CD4-positive, alpha-beta T cell treated with Interleukin-21 for 1 hour (primary cell): ENCODE measurements around the gene PHPT1.
"Not testable (repeated sequence)": the region's sequence is repeated elsewhere in the genome, so short reads cannot be mapped to it uniquely, and the experiment has no call there.

Experiments used
- DNase-seq: peaks from one replicate; pipeline ENCODE4 v3.0.0-alpha.2; 2020

PHPT1 gene

DNA sequence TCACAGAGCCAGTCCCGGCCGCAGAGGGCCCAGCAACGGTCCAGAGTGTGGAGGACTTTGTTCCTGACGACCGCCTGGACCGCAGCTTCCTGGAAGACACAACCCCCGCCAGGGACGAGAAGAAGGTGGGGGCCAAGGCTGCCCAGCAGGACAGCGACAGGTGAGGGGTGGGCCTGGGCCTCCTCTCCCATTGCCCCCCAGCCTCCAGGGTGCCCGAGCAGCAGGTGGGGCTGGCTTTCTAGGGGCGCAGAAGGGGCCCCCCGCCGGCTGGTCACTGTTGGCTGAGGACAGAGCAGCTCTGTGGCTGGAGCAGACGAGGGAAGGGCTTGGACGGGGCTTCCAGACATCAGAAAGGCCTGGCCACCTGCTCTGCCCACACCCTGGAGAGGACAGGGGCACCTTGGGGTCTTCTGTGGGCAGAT is 11.3 kb upstream of the PHPT1 start:
- not testable (repeated sequence) for DNase-seq

DNA sequence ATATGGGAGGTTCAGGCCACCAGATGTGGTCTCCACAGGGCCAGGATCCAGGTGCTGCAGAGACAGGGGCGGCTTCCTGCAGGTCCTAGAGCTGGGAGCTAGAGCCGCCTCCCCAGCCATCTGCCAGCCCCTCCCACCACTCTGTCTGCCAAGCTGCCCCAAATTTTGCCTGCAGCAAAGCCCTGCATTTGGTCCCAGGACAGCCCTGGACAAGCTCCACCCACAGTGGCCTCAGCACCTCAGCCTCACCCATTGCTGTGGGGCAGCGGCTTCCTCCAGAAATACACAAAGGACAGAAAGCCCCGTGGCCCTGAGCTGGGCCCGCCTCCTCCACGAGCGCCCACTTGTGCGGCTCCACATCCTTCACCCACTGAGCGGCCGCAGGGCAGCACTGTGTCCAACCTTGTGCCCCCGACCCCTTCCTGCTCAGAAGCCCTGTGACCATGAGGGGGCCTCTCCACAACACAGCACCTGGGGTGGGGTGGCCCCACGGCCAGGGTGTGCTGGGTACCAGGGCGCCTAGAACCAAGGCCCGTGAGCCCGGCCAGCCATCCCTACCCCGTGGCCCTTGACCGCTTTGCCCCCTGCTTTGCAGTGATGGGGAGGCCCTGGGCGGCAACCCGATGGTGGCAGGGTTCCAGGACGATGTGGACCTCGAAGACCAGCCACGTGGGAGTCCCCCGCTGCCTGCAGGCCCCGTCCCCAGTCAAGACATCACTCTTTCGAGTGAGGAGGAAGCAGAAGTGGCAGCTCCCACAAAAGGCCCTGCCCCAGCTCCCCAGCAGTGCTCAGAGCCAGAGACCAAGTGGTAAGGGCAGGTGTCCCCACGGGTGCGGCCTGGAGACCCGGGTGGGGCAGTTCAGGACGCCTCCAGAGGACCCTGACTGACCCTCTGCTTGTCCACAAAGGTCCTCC is 10.6 kb upstream of the PHPT1 start:
- no peak for DNase-seq

DNA sequence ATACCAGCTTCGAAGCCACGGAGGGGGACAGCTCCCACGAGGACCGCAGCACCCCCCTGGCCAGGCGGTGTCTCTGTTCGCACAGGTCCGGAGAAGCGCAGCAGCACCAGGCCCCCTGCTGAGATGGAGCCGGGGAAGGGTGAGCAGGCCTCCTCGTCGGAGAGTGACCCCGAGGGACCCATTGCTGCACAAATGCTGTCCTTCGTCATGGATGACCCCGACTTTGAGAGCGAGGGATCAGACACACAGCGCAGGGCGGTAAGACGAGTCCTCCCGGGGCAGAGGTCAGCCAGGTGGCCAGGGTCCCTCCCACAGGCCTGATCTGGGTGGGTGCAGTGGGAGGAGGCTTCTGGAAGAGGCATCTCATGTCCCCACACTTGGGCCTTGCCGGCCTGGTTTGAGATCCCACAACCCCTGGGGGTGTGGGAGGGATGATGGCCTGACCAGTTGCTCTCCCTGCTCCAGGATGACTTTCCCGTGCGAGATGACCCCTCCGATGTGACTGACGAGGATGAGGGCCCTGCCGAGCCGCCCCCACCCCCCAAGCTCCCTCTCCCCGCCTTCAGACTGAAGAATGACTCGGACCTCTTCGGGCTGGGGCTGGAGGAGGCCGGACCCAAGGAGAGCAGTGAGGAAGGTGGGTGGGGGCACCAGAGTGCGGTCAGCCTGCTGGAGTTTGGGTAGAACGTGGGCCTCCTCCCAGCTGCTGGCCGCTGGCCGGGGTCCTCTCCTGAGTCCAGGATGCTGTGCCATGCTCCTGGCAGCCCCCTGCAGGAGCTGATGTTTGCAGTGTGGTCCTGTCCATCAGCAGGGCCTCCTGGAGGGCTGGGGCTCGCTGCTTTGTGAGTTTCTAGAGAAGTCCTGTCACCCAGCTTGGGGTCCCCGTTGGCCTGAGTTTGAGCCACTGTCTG is 9.7 kb upstream of the PHPT1 start:
- DNase-seq: no peak

DNA sequence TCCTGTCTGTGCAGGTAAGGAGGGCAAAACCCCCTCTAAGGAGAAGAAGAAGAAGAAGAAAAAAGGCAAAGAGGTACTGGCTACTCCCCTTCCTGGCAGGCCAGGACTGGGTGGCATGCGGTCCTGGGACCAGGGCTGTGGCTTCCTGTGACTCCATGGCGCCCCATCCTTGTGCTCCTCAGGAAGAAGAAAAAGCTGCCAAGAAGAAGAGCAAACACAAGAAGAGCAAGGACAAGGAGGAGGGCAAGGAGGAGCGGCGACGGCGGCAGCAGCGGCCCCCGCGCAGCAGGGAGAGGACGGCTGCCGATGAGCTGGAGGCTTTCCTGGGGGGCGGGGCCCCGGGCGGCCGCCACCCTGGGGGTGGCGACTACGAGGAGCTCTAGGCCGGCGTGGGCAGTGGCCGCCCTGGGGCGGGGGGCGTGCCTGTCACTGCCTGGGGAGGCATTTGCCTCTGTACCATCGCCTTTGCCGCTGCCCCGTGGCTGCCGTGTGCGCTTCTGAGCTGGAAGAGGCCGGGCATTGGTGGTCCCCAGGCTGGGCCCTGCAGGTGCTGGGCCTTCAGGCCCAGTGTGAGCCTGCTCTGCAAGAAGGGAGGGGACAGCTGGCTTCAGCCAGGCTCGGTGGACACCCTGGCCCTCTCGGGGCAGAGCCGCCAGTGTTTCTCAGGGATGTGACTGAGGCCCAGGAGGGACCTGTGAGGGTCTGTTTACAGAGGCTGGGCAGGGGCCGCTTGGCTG is 8.9 kb upstream of the PHPT1 start:
- no peak for DNase-seq

DNA sequence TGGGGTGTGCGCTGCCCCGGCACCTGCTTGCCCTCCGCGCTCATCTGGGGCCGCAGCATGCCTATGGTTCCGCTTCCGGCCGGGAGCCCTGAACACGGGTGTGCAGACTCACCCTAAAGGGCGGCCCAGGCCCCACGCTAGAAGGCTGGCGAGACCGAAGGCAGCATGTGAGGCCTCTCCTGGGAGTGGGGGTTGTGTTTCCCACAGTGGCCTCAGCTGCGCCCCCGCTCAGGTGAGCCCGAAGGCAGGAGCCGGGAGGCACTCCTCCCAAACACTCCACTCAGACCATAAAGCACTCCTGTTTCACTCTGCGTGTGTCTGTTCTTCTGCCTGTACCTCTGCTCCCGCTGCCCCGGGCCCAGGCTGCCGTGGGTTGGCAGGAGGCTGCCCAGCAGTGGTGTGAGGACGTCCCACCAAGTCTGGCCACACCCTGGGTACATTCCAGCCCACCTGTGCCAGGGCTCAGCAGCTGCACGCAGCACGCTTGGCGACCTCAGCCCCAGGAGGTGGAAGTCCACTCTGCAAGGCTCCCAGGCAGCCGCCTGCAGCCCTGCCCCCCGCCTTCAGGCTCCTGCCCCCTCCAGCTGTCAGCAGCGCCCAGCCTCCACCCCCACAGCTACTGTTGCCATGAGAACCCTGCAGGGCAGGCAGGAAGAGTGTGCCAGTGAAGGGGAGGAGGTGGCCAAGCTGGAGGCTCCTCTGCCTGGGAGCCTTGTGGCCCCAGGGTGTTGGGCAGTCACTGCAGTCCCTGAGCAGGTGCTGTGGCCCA is 8.1 kb upstream of the PHPT1 start:
- no peak for DNase-seq

DNA sequence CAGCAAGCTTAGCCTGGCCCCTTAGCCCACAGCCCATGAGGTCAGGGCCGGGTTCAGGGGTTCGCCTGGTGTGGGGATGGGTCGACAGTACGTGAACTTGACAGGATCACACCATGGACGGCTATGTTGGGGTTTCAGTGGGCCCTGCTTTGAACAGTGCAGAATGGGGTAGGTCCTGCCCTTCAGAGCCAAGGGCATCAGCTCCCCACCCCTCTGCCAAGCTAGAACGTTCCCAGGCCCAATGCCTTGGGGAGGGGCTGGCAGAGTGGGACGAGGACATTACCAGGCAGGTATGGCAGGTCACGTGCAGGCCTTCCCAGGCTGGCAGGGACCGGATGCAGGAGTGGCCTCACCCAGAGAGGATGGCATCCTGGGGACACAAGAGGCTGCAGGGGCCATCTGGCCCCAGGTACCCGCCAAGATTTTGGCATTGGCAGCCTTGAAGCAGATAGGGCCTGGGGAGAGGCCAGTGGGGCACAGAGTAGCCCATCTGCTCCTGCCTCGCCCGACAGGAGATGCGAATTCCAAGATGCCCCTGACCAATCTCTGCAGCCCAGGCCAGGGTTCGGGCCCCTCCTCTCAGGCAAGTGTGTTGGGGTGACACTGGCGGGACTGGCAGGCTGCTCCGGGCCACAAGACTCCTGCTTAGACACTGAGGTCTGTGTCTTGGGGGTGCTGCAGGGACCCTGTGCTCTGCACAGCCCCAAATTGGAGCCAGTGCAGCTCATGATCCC is 7.4 kb upstream of the PHPT1 start:
- DNase-seq: not testable (repeated sequence)

DNA sequence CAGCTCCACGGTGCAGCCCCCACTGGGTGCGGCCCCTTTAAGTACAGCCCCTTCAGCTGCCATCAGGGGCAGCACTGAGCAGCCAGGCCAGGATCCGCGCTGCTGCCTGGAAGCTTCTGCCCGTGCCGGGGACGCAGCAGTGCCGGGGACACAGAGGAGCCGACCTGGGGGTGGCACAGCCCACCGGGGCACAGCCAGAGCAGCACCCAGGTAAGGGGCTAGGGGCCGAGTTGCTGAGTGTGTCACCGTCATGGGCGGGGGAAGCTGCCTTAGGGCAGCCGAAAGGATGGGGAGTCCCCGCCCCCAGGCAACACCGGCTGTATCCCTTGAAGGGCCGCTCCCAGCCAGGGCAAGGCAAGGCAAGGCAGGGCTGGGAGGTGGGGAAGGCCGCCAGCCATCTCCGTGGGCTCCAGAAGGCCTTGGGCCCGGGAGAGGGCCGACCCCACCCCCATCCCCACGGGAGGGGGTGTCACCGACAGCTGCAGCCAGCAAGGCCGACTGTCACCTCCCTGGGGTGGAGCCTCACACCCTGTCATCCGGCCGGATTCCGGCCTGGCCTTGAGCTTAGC is 6.7 kb upstream of the PHPT1 start, which contains the start of gene AJM1:
TSS of gene AJM1 (plus strand) at position 99 of the 569 bp plus-strand sequence. CDS start 1,937 bp downstream, outside the sequence.
- DNase-seq: peak; percentile 85

DNA sequence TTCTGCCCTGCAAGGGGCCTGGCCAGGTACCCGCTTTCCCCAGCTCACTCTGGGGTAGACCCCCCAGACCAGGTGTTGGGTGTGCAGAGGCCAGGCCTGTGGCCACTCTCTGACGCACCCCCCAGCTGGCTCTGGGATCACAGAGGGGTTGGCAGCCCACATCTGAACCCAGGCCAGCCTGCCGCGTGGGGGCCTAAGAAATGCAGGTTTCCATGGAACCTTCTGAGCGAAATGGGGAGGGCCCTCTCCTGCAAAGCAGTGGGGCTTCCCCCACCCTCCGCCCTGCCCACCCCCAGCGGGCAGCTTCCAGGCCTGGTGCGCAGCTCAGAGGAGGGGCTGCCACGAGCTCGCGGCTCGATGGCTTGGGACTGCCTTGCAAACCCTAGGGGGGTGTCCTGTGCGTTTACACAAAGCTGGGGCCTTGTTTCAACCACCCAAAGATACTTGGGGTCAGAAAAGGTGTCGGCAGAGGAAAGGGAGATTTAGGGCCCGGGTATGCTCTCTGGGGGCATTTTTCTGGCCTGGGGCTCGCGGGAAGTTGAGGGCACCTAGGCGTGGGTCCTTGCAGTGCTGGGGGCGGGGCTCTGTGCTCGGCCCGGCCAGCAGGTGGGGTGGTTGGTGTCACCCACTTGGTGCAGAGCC is 5.9 kb upstream of the PHPT1 start:
- not testable (repeated sequence) for DNase-seq

DNA sequence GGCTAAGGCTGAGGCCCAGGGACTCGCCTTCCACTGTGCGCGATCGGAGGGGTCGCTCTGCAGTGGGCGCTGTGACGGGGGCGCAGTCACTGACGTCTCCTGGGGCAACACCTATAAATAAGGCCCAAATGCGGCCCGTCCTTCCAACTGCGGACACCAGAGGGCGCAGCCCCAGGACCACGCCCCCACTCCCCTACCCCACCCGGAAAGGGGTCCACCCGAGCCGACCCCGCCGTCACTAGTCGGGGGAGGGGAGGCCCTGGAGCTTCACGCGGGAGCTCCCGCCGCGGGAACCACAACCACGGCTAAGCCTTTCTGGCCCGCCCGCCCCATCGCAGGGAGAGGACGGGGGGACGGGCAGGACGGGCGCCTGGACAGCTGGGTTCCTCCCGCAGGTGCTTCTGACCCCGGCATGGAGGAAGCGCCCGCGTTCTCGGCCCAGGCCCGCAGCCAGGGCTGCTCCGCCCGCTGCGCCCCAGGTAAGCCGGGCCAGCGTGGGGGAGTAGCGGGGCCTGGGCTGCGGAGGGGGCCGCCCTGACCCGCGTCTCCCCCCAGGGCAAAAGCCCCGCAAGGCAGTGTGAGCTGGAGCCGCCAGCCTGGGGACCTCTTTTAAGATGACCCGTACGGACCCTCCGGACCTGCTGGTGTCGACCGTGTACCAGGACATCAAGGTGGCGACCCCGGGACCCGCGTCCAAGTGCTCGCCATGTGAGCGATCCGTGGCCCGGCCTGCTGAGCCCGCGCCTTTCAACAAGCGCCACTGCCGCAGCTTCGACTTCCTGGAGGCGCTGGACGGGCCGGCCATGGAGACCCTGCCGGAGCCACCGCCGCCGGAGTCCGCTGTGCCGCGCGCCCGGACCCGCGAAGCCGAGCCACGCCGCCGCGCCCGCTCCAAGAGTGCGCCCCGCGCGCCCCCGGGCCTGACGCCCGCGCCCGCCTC is 5.1 kb upstream of the PHPT1 start:
- DNase-seq: peak; percentile 65

DNA sequence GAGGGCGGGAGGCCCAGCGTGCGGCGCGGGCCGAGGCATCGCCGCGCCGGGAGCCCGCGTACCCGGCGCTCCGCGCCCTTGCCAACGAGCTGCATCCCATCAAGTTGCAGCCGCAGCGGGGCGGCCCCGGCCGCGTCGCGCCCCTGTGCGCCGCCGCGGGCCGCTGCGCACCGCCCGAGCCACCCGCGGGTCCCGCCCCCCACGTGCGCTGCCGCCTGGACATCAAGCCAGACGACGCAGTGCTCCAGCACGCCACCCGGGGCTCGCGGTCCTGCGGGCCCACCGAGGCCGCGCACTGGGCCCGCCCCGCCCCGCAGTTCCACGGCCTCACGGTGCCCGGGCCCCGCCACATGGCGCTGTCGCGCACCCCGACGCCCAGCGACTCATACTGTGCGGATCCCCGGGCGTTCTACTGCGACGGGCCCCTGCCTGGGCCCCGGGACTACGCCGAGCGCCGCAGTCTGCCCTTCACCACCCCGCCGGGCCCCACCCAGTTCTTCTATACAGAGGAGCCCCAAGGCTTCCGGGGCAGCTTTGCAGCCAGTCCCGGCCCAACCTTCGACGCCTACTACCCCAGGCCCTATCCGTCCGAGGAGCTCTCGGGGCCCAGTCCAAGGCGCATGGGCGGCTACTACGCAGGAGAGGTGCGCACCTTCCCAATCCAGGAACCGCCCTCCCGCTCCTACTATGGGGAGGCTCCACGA is 4.3 kb upstream of the PHPT1 start:
- DNase-seq: no peak

DNA sequence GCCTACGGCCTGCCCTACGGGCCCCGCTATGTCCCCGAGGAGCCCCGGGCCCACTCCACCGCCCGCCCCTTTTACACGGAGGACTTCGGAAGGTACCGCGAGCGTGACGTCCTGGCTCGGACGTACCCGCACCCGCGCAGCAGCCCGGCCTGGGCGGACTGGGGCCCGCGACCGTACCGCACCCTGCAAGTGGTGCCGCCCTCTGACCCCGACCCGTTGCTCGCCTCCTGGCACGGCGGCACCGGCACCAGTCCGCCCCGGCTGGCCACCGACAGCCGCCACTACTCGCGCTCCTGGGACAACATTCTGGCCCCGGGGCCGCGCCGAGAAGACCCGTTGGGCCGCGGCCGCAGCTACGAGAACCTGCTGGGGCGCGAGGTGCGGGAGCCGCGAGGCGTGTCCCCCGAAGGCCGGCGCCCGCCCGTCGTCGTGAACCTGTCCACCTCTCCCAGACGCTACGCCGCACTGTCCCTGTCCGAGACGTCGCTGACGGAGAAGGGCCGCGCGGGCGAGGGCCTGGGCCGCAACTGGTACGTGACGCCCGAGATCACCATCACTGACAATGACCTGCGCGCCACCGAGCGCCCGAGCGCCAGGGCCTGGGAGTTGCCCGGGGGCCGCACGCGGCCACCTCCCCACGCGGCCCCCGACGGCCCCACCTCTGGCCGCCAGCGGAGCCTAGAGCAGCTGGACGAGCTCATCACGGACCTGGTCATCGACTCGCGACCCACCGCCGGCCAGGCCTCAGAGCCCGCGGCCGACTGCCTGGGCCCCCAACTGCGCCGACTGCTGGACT is 3.5 kb upstream of the PHPT1 start:
- no peak for DNase-seq

DNA sequence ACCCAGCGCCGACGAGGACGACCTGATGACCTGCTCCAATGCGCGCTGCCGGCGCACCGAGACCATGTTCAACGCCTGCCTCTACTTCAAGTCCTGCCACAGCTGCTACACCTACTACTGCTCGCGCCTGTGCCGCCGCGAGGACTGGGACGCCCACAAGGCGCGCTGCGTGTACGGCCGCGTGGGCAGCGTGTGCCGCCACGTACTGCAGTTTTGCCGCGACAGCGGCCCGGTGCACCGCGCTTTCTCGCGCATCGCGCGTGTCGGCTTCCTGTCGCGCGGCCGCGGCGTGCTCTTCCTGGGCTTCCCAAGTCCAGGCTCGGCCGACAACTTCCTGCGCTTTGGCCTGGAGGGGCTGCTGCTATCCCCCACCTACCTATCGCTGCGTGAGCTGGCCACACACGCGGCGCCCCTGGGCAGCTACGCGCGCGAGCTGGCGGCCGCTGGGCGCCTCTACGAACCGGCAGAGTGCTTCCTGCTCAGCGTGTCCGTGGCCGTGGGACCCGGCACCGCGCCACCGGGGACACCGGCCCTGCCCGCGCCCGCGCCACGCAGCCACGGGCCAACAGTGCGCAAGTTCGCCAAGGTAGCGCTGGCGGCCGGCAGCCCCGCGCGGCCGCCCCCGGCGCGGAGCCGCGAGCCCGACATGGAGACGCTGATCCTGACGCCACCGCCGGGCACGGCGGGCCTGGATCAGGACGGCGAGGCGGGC is 2.7 kb upstream of the PHPT1 start:
- DNase-seq: no peak

DNA sequence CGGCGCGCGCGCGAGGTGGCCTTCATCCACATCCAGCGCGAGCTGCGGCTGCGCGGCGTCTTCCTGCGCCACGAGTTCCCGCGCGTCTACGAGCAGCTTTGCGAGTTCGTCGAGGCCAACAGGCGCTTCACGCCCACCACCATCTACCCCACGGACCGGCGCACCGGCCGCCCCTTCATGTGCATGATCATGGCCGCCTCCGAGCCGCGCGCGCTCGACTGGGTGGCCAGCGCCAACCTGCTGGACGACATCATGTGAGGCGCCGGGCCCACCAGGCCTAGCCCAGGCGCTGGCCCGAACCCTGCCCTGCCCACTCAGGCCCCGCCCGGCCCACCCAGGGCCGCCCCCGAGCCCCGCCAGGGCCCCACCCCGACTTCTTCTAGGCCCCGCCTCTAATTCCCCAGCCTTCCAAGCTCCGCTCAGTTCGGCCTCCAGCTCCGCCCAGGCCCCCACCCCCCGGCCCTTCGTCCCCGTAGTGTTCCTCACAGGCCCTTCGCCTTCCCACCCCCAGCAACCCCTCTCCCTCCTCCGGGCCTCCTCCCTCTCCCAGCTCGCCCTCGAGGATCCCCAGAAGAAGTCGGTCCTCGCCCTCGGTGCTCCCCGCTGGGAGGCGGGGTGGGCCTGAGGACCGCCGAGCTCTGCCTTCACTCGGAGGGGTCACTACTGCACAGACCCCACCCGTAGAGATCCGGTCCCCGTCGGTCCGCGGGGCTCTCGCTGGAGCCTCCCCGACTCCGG is 2.0 kb upstream of the PHPT1 start:
- peak; percentile 21 for DNase-seq

DNA sequence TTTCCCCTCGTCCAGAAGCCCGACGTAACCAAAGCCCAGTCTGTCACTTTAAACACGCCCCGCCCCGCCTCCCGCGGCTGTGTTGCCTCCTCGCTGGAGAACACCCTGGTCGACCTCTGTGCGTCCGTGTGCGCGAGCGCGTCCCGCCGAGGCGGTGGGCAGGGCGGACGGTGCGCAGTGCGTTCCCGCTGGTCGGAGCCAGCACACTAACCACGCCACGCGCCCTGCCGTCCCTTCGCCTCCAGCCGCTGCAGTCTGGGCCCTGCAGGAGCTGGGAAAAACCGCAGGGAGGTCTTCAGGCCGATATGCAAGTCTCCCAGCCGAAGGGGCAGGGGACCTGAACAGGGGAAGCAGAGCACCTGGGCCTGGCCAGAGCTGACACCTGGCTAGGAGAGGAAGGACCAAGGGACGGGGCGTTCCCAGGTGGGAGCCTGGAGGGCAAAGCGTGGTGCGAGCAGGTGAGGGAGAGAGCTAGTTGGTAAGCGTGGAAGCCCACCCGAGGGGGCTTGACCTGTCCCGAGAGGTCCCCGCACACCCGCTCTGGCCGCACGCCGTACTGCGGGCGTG is 1.3 kb upstream of the PHPT1 start:
- DNase-seq: peak; percentile 75

DNA sequence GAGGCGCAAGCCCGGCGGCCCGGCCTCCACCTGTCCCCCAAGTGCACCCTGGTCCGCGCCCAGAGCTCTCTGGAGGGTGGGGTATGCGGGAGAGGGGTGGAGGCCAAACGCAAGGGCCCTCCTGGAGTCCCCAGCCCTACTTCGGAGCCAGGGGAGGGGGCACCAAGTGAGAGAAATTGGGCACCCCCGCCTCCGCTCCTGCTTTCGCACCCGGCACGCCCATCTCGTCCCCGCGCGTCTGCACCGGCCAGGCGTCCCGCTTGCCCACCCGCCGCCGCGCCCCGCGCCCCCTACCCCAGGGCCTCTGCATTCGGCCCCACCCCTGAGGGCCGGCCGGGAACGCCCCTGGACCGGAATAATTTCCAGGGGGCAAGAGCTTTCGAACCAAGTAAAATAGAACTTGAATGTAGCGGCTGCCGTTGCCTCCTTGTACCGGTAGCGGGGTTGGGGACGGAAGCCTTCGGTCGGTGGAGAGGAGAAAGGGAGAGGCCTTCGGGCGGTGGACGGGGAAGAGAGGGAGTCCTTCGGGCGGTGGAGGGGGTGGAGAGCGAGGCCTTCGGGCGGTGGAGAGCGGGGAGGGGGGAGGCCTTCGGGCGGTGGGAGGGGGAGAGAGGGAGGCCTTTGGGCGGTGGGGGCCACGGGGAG is 694 bp upstream of the PHPT1 start:
- peak; percentile 36 for DNase-seq
